Measurements from ENCODE around the gene TRIML1. TPM values are rescaled to one million over a fixed set of nuclear protein-coding genes. Genes with fewer than 3 reads are reported as not detected.

TRIML1 gene, protein sequence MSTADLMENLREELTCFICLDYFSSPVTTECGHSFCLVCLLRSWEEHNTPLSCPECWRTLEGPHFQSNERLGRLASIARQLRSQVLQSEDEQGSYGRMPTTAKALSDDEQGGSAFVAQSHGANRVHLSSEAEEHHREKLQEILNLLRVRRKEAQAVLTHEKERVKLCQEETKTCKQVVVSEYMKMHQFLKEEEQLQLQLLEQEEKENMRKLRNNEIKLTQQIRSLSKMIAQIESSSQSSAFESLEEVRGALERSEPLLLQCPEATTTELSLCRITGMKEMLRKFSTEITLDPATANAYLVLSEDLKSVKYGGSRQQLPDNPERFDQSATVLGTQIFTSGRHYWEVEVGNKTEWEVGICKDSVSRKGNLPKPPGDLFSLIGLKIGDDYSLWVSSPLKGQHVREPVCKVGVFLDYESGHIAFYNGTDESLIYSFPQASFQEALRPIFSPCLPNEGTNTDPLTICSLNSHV
- total RNA-seq: not detected in 2 replicates

DNA sequence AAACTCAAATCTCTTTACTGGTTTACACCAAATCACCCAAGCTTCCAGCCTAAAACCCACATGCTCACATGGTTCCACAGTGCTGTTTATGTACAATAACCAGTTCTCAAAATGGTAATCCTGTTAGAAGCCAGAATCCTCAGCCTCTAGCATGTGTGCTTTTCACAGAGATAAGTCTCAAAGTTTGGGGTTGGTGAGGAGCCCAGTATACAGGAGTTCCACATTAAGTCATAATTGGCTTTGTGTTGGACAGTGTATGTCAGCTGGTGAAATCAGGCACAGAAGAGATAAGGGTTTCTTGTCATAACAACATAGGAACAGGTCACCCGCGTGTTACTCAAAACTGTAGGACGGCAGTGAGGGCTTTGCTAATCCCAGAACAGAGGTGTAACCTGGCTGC is at the start of gene TRIML1:
TSS of gene TRIML1 (plus strand) at position 301 of the 400 bp plus-strand sequence. CDS start 118 bp downstream, outside the sequence.

DNA sequence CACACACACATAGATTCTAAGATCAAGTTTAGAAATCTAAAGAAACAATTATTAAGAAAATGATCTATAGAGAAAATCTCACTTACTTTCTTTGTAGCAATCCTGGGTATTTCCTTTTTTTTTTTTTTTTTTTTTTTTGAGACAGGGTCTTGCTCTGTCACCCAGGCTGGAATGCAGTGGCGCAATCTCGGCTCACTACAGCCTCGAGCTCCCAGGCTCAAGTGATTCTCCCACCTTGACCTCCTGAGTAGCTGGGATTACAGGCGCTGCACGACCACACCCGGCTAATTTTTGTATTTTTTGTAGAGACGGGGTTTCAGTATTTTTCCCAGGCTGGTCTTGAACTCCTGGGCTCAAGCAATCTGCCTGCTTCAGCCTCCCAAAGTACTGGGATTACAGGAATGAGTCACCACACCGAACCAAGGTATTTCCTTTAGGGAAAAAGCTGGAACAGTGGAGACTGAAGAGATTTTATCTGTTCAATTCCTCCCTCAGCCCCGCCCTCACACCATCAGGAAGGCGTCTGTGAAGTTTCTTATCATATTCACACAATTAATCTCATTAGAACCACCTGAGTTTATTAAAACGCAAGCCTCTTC is 30.0 kb upstream of the TRIML1 start, which contains the start of gene TRIML2:
TSS of gene TRIML2 (minus strand) at position 447 of the 599 bp plus-strand sequence. CDS start 4,235 bp downstream, outside the sequence.

Other genes starting within 250 kb of the TRIML1 start
- not detected in 2 replicates for gene ZFP42, start 143.7 kb upstream of the TRIML1 start, total RNA-seq
- not detected in 2 replicates for gene TRIML2, start 29.8 kb upstream of the TRIML1 start, total RNA-seq